Muscle of leg (tissue), 11 donors: Measurements from ENCODE around the gene RPS15A. TPM values are rescaled to one million over a fixed set of nuclear protein-coding genes. Genes with fewer than 3 reads are reported as not detected.

Experiments
- DNase-seq: peaks from one replicate; pipeline ENCODE4 v3.0.0; 2013
- H3K27ac ChIP-seq: one replicate; pipeline ENCODE4 v1.5.1; 2013; ENCODE audit warnings: mild to moderate bottlenecking, low read length, control low read depth
- H3K27me3 ChIP-seq: one replicate; pipeline ENCODE4 v1.6.1; 2013; ENCODE audit warnings: low read length; ENCODE audit not compliant: control insufficient read depth, insufficient read depth
- H3K36me3 ChIP-seq: one replicate; pipeline ENCODE4 v1.6.1; 2013; ENCODE audit warnings: low read length; ENCODE audit not compliant: control insufficient read depth, insufficient read depth
- H3K4me1 ChIP-seq: one replicate; pipeline ENCODE4 v1.6.1; 2013; ENCODE audit warnings: low read length; ENCODE audit not compliant: control insufficient read depth, insufficient read depth
- H3K4me3 ChIP-seq: one replicate; pipeline ENCODE4 v1.5.1; 2013; ENCODE audit warnings: low read length, control low read depth
- H3K9me3 ChIP-seq: replicated peaks from 2 replicates; pipeline ENCODE4 v1.6.1; 2013; ENCODE audit warnings: low read depth, low read length; ENCODE audit not compliant: control insufficient read depth
- WGBS: methylation state at CpG from one replicate; pipeline ENCODE4 v1.1.5; 2013; ENCODE audit warnings: missing lambda C conversion rate; ENCODE audit not compliant: insufficient coverage; 5-methylcytosine and 5-hydroxymethylcytosine counted together
- polyA plus RNA-seq, 8 donors: library from polyadenylated mRNA; unstranded; fragments of 120-200 nt; gene quantifications; one replicate each; pipeline versions ENCODE4 v1.2.1 to v1.2.3, GENCODE V29; 2013; ENCODE audit warnings: inconsistent platforms in 1 of 8, low replicate concordance in 1 of 8; ENCODE audit not compliant: insufficient read length in 8 of 8, insufficient read depth in 1 of 8
- total RNA-seq: library from RNA; stranded (reverse); fragments of 120-200 nt; gene quantifications from one replicate; pipeline ENCODE4 v1.2.4, GENCODE V29; 2013

The RPS15A gene
- total and polyA plus RNA-seq, 9 donors, result 1,889 to 4,122 (median 2,137) TPM

GRCh38 chr16:18801145-18801972, 11.2 kb upstream of the RPS15A start, which contains the start of gene ARL6IP1:
ARL6IP1 (minus strand) TSS chr16:18801549; CDS start chr16:18801466, 83 bp downstream.
- WGBS, result under 1% methylated on average over 76 of the region's 77 CpGs
- Histone ChIP-seq H3K36me3 (peaks cover 4% of the 10 kb centered on the region), H3K9me3 (no peaks in the 10 kb centered on the region), H3K27ac (peak within 1 kb of the TSS; percentile 94), H3K4me3 (peak within 1 kb of the TSS; percentile 89), H3K4me1 (peaks cover 8% of the 10 kb centered on the region), H3K27me3 (no peaks in the 10 kb centered on the region)
- DNase-seq, result peak; percentile 100

- Histone ChIP-seq H3K4me3 (peak overlapping the region; percentile 89), H3K27ac (peak overlapping the region; percentile 94), H3K27me3 (no peaks in the 10 kb centered on the region), H3K9me3 (no peaks in the 10 kb centered on the region), H3K36me3 (peaks cover 6% of the 10 kb centered on the region), H3K4me1 (peaks cover 8% of the 10 kb centered on the region)
- WGBS, result 0% methylated on average over 8 of the region's 15 CpGs
- peak; percentile 43 for DNase-seq
Measured at GRCh38 chr16:18800775-18801144, 10.6 kb upstream of the RPS15A start.

GRCh38 chr16:18800293-18800692, 10.2 kb upstream of the RPS15A start:
- Histone ChIP-seq H3K36me3 (peaks cover 6% of the 10 kb centered on the region), H3K27me3 (no peaks in the 10 kb centered on the region), H3K27ac (peak overlapping the region; percentile 94), H3K9me3 (no peaks in the 10 kb centered on the region), H3K4me3 (peak overlapping the region; percentile 89), H3K4me1 (peaks cover 8% of the 10 kb centered on the region)
- DNase-seq, result no peak
- no CpG with 5 or more reads among the region's 8 CpGs for WGBS

- DNase-seq, result no peak
- no peak overlapping the region for H3K27ac ChIP-seq
- no peaks in the 10 kb centered on the region for H3K9me3 ChIP-seq
- WGBS, result no CpG with 5 or more reads among the region's 3 CpGs
- no peak overlapping the region for H3K4me3 ChIP-seq
- no peaks in the 10 kb centered on the region for H3K27me3 ChIP-seq
- peaks cover 8% of the 10 kb centered on the region for H3K4me1 ChIP-seq
- peaks cover 10% of the 10 kb centered on the region for H3K36me3 ChIP-seq
Measured at GRCh38 chr16:18799500-18799899, 9.4 kb upstream of the RPS15A start.

- no peaks in the 10 kb centered on the region for H3K27me3 ChIP-seq
- H3K36me3 ChIP-seq, result peaks cover 24% of the 10 kb centered on the region
- DNase-seq, result no peak
- H3K9me3 ChIP-seq, result no peaks in the 10 kb centered on the region
- no peak overlapping the region for H3K4me3 ChIP-seq
- no CpG with 5 or more reads among the region's 4 CpGs for WGBS
- no peak overlapping the region for H3K27ac ChIP-seq
- H3K4me1 ChIP-seq, result peaks cover 8% of the 10 kb centered on the region
Measured at GRCh38 chr16:18797746-18798145, 7.6 kb upstream of the RPS15A start.

- Histone ChIP-seq H3K4me1 (peaks cover 8% of the 10 kb centered on the region), H3K27me3 (no peaks in the 10 kb centered on the region), H3K36me3 (peaks cover 28% of the 10 kb centered on the region), H3K4me3 (no peak overlapping the region), H3K27ac (no peak overlapping the region), H3K9me3 (no peaks in the 10 kb centered on the region)
- WGBS, result no CpG with 5 or more reads among the region's 1 CpG
- no peak for DNase-seq
Measured at GRCh38 chr16:18796377-18796776, 6.2 kb upstream of the RPS15A start.

- WGBS, result 100% methylated on average over 8 of the region's 11 CpGs
- H3K36me3 ChIP-seq, result peaks cover 39% of the 10 kb centered on the region
- DNase-seq, result no peak
Measured at GRCh38 chr16:18792836-18793433, 2.8 kb upstream of the RPS15A start.

GRCh38 chr16:18789515-18789849, 652 bp downstream of the RPS15A start:
- Histone ChIP-seq H3K27me3 (no peaks in the 10 kb centered on the region), H3K4me3 (peak overlapping the region; percentile 74), H3K36me3 (peaks cover 58% of the 10 kb centered on the region), H3K27ac (peak overlapping the region; percentile 77), H3K4me1 (peaks cover 22% of the 10 kb centered on the region), H3K9me3 (no peaks in the 10 kb centered on the region)
- WGBS, result 0% methylated on average over 5 of the region's 5 CpGs
- no peak for DNase-seq

More at GRCh38 chr16:18792836-18793433, 2.8 kb upstream of the RPS15A start:
- no peaks in the 10 kb centered on the region for H3K9me3 ChIP-seq
- H3K4me3 ChIP-seq, result no peak overlapping the region
- H3K27ac ChIP-seq, result no peak overlapping the region
- H3K4me1 ChIP-seq, result peaks cover 12% of the 10 kb centered on the region
- no peaks in the 10 kb centered on the region for H3K27me3 ChIP-seq

- Histone ChIP-seq H3K4me3 (peak overlapping the region; percentile 74), H3K27ac (peak overlapping the region; percentile 77), H3K4me1 (peaks cover 22% of the 10 kb centered on the region), H3K36me3 (peaks cover 58% of the 10 kb centered on the region), H3K9me3 (no peaks in the 10 kb centered on the region), H3K27me3 (no peaks in the 10 kb centered on the region)
- WGBS, result 13% methylated on average over 20 of the region's 20 CpGs
- no peak for DNase-seq
Measured at GRCh38 chr16:18788828-18789514, 1.2 kb downstream of the RPS15A start.
